NB4 (cell line): ENCODE measurements around the gene OR13C3.

Experiments used
- MYC ChIP-seq: IDR thresholded peaks from 2 replicates; pipeline ENCODE4 v1.6.1; 2011; ENCODE audit warnings: low read depth, low read length
- POLR2A ChIP-seq: IDR thresholded peaks from 2 replicates; pipeline ENCODE4 v1.6.1; 2011; ENCODE audit warnings: mild to moderate bottlenecking; ENCODE audit not compliant: insufficient read length; ENCODE audit errors: extremely low read depth
- TF ChIP-seq, protein P1 (sequence below): IDR thresholded peaks from one replicate; pipeline ENCODE4 v1.5.1; 2012; ENCODE audit warnings: low read depth, low read length
- TF ChIP-seq, protein P2 (sequence below): IDR thresholded peaks from 2 replicates; pipeline ENCODE4 v1.6.1; 2011; ENCODE audit warnings: low read depth, low read length

DNA sequence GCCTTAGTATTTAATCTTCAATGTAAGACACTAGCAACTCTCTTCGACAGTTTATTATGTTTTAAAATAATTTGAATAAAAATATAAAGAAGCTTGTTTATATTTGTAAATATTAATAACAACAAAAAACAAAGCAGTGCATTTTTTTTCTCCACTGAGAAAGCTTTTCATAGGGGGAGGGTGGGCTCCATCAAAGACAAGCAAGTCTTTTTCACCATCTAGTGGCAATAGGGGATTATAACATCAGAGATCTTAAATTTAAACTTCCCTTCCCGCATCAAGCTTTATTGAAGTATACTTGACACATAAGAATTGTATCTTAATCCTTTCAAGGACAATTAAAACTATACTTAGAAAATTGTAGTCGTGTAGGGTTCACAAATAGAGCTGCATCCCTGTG lies 41.8 kb downstream of the OR13C3 start:
- no peak for TF ChIP-seq MYC
- TF ChIP-seq, protein P1, sequence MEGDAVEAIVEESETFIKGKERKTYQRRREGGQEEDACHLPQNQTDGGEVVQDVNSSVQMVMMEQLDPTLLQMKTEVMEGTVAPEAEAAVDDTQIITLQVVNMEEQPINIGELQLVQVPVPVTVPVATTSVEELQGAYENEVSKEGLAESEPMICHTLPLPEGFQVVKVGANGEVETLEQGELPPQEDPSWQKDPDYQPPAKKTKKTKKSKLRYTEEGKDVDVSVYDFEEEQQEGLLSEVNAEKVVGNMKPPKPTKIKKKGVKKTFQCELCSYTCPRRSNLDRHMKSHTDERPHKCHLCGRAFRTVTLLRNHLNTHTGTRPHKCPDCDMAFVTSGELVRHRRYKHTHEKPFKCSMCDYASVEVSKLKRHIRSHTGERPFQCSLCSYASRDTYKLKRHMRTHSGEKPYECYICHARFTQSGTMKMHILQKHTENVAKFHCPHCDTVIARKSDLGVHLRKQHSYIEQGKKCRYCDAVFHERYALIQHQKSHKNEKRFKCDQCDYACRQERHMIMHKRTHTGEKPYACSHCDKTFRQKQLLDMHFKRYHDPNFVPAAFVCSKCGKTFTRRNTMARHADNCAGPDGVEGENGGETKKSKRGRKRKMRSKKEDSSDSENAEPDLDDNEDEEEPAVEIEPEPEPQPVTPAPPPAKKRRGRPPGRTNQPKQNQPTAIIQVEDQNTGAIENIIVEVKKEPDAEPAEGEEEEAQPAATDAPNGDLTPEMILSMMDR, result no peak
- no peak for TF ChIP-seq POLR2A
- TF ChIP-seq, protein P2, sequence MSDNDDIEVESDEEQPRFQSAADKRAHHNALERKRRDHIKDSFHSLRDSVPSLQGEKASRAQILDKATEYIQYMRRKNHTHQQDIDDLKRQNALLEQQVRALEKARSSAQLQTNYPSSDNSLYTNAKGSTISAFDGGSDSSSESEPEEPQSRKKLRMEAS, result no peak
